Aorta (tissue), 5 donors: ENCODE measurements around the gene DSCAML1. TPM values are rescaled to one million over a fixed set of nuclear protein-coding genes. Genes with fewer than 3 reads are reported as not detected.
"Not testable (repeated sequence)": the region's sequence is repeated elsewhere in the genome, so short reads cannot be mapped to it uniquely, and the experiment has no call there.

Experiments
- ATAC-seq: fragments of 200-7000 bp; cut with Tn5 transposase; one replicate; pipeline ENCODE4 v1.9.1; 2022; ENCODE audit warnings: moderate library complexity; ENCODE audit not compliant: low FRiP score
- DNase-seq, 2 donors: peaks; one replicate each; pipeline ENCODE4 v3.0.0-alpha.2; 2020
- H3K27ac ChIP-seq, 2 donors: one replicate each; pipeline ENCODE4 v1.5.1; 2013; ENCODE audit warnings: low read length in 2 of 2, mild to moderate bottlenecking in 2 of 2, moderate library complexity in 2 of 2, control low read depth in 1 of 2, inconsistent platforms in 1 of 2, low read depth in 1 of 2
- H3K27me3 ChIP-seq, 2 donors: one replicate each; pipeline ENCODE4 v1.6.1; 2013; ENCODE audit warnings: control low read depth in 1 of 2, low read length in 1 of 2, mild to moderate bottlenecking in 1 of 2, moderate library complexity in 1 of 2; ENCODE audit not compliant: insufficient read depth in 2 of 2, control insufficient read depth in 1 of 2
- H3K36me3 ChIP-seq, 2 donors: one replicate each; pipeline ENCODE4 v1.6.1; 2013; ENCODE audit warnings: control low read depth in 1 of 2, low read length in 1 of 2, mild to moderate bottlenecking in 1 of 2; ENCODE audit not compliant: insufficient read depth in 2 of 2, control insufficient read depth in 1 of 2
- H3K4me1 ChIP-seq, 2 donors: one replicate each; pipeline ENCODE4 v1.6.1; 2013; ENCODE audit warnings: low read length in 2 of 2, control low read depth in 1 of 2, mild to moderate bottlenecking in 1 of 2, moderate library complexity in 1 of 2; ENCODE audit not compliant: insufficient read depth in 2 of 2, control insufficient read depth in 1 of 2
- H3K4me3 ChIP-seq, 2 donors: one replicate each; pipeline ENCODE4 v1.5.1; 2013; ENCODE audit warnings: low read length in 2 of 2, control low read depth in 1 of 2, mild to moderate bottlenecking in 1 of 2
- H3K9me3 ChIP-seq: one replicate; pipeline ENCODE4 v1.6.1; 2013; ENCODE audit warnings: mild to moderate bottlenecking, low read length; ENCODE audit not compliant: control insufficient read depth
- WGBS, 2 donors: extraction: QIAGEN DNeasy Blood & Tissue Kit; methylation state at CpG; one replicate each; pipeline ENCODE4 v1.1.7; 2013; 5-methylcytosine and 5-hydroxymethylcytosine counted together
- intact Hi-C, 2 donors: fragments of 100-400 bp; cut with DNase I; formaldehyde crosslinking; loops; one replicate each; pipeline versions ENCODE4 v1.14.2 to v1.15.0; 2022
- polyA plus RNA-seq, 2 donors: library from polyadenylated mRNA; stranded (reverse); fragments of 200-250 nt; gene quantifications; one replicate each; pipeline ENCODE4 v1.2.3, GENCODE V29; 2013
- total RNA-seq, 2 donors: library from RNA; stranded (reverse); fragmentation: NEBNext Ultra II Directional; extraction: Animal tissue kit (Norgen Biotek cat#: 25700); gene quantifications; one replicate each; pipeline ENCODE4 v1.2.1, GENCODE V29; 2021
- donor health status: healthy with polysubstance abuse.
- donor health status: Bipolar disorder and iron deficiency.
- donor health status: DM: no; HTN: no; CAD: no.
- donor health status: DM: no; HTN: no; CAD: no.
- donor health status: DM: yes; HTN: yes; CAD: no.

DSCAML1 gene
- total and polyA plus RNA-seq, 4 donors, result 0.13 to 2.2 (median 0.58) TPM; not detected in 1

DNA sequence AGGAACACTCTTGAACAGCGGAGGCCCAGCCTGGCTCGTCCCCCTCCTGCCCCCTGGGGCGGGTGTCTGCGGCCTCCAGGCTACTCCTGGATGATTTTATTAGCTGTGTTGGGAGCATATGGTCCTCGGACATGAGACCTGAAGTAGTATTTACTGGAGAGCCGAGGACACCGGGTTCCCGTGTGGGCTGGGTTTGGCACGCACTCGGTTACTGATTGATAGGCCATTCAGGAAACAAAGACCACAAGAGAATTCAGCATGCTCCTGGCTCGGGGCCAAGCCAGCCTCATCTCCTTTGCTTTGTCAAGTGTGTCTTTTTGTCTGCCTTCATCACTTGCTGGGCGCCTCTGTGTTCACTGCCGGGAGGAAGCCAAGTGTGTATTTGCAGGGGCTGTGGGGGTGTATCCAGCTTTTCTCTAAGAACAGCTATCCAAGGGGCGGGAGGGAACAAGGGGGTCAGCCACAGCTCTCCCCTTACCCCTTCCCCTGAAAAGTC lies 17.8 kb upstream of the DSCAML1 start:
- H3K4me3 ChIP-seq, result no peak overlapping the region
- H3K4me1 ChIP-seq, result no peaks in the 10 kb centered on the region
- ATAC-seq, result no peak
- H3K36me3 ChIP-seq, result no peaks in the 10 kb centered on the region
- no peaks in the 10 kb centered on the region for H3K9me3 ChIP-seq
- no peaks in the 10 kb centered on the region for H3K27me3 ChIP-seq
- 73 to 77% methylated on average over 14 of the region's 14 CpGs for WGBS, 2 donors
- intact Hi-C loops, result loop anchor here (5.0 kb wide), 1 partner anchor 388 kb away; no protein-coding TSS in a partner anchor
- peak; percentile 76 to 85 for DNase-seq
- no peak overlapping the region for H3K27ac ChIP-seq

DNA sequence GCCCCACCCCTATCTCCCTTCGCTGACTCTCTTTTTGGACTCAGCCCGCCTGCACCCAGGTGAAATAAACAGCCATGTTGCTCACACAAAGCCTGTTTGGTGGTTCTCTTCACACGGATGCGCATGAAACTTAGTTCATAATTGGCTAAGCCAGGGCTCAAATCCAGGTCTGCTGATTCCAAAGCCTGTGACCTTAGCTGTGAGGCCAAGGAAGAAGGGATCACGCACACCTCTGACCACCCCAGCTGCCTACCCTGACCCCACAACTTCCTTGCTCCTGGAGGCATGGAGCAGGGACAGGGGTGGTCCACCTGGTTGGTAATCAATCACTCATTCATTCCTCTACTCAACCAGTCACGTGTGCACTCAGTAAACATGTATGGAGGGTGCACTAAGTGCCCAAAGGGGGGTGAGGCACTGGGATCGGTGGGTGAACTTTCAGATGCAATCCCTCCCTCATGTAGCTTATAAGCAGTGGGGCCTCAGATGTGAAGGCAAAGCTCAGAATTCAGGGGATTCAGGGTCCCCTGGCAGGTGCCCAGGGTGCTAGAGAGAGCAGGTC lies 17.3 kb upstream of the DSCAML1 start:
- no peak overlapping the region for H3K4me3 ChIP-seq
- no peak for ATAC-seq
- H3K27ac ChIP-seq, result no peak overlapping the region
- H3K27me3 ChIP-seq, result no peaks in the 10 kb centered on the region
- no peaks in the 10 kb centered on the region for H3K36me3 ChIP-seq
- H3K4me1 ChIP-seq, result no peaks in the 10 kb centered on the region
- DNase-seq, result peak in 1 of 2 donors; percentile 21
- H3K9me3 ChIP-seq, result no peaks in the 10 kb centered on the region
- 90 to 93% methylated on average over 7 of the region's 7 CpGs for WGBS, 2 donors
- intact Hi-C loops, result no loop called here

DNA sequence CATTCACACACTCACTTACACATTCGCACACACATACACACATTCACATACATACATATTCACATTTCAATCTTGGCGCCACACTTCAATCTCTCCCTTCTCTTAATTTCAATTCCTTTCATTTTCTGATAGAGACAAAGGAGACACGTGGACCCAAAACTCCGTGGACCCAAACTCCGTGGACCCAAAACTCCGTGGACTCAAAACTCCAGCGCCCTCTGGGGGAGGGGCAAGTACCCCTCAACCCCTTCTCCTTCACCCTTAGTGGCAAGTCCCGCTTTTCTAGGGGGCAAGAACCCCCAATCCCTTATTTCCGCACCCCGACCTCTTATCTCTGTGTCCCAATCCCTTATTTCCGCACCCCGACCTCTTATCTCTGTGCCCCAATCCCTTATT lies 13.0 kb upstream of the DSCAML1 start:
- H3K4me3 ChIP-seq, H3K27ac ChIP-seq, H3K36me3 ChIP-seq, intact Hi-C loops, H3K27me3 ChIP-seq, H3K9me3 ChIP-seq, ATAC-seq, H3K4me1 ChIP-seq: not testable (repeated sequence)
- DNase-seq, result peak in 1 of 2 donors; percentile 33
- 87% methylated on average over 12 of the region's 12 CpGs for WGBS, 2 donors

DNA sequence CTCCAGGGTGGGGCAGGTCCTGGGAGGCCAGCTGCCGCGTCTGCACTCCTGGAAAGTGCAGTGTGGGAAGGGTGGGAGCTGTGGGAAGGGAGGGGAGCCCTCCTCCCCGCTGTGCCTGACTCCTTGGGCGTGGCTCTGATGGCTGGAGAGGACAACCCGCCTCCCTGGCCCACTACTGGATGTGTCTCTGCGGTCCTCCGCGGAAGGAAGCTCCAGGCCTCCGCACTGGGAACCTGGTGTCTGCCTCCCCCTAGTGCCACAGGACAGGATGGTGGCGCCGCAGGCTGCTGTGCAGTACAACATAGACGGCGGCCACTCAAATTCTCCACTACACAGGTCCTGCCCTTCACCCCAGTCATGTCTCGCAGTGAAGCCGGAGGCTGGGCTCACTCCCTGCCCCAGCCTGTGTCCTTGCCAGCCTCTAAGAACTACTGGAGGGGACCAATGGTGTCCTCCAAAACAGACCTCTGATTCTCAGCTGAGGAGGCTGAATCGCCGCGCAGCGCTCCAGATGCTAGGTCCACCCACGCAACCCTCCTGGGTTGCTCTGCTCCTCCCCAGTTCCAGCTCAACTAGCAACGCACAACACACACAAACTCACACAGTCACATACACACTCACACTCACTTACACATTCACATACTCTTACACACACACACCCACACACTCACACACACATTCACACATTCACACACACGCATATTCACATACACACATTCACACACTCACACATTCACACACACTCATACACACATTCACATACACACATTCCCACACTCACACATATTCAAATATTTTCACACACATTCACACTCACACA lies 12.4 kb upstream of the DSCAML1 start:
- H3K27ac ChIP-seq, result no peak overlapping the region
- DNase-seq, result peak; percentile 81 to 83

DNA sequence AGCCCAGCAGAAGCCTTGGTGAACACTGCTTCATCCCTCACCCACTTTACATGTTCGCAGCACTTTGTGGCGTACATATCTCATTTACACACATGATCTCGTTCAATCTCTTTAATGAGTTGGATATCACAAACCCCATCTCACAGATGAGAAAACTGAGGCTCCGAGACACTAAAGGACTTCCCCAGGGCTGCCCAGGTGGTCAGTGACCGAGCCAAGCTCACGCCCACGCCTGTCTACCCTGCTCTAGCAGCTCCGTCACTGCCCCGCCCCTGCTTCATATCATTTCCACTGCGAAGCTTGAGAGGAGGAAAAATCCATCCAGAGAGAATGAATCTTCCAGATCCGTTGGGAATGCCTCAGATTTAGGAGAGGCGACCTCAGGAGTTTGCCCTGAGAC lies 11.8 kb upstream of the DSCAML1 start:
- Histone ChIP-seq H3K4me3 (no peak overlapping the region), H3K27ac (no peak overlapping the region), H3K9me3 (no peaks in the 10 kb centered on the region), H3K36me3 (no peaks in the 10 kb centered on the region), H3K27me3 (no peaks in the 10 kb centered on the region), H3K4me1 (no peaks in the 10 kb centered on the region)
- DNase-seq, result peak in 1 of 2 donors; percentile 50
- no peak for ATAC-seq
- WGBS, 2 donors, result 64 to 72% methylated on average over 12 of the region's 12 CpGs
- intact Hi-C loops, result no loop called here

More for the DNA sequence above, 12.4 kb upstream of the DSCAML1 start:
- no peaks in the 10 kb centered on the region for H3K9me3 ChIP-seq
- no peaks in the 10 kb centered on the region for H3K4me1 ChIP-seq
- H3K36me3 ChIP-seq, result no peaks in the 10 kb centered on the region
- no peak overlapping the region for H3K4me3 ChIP-seq
- H3K27me3 ChIP-seq, result no peaks in the 10 kb centered on the region
- peak; percentile 89 for ATAC-seq
- WGBS, 2 donors, result 29 to 32% methylated on average over 21 to 22 of the region's 22 CpGs
- intact Hi-C loops, result no loop called here

DNA sequence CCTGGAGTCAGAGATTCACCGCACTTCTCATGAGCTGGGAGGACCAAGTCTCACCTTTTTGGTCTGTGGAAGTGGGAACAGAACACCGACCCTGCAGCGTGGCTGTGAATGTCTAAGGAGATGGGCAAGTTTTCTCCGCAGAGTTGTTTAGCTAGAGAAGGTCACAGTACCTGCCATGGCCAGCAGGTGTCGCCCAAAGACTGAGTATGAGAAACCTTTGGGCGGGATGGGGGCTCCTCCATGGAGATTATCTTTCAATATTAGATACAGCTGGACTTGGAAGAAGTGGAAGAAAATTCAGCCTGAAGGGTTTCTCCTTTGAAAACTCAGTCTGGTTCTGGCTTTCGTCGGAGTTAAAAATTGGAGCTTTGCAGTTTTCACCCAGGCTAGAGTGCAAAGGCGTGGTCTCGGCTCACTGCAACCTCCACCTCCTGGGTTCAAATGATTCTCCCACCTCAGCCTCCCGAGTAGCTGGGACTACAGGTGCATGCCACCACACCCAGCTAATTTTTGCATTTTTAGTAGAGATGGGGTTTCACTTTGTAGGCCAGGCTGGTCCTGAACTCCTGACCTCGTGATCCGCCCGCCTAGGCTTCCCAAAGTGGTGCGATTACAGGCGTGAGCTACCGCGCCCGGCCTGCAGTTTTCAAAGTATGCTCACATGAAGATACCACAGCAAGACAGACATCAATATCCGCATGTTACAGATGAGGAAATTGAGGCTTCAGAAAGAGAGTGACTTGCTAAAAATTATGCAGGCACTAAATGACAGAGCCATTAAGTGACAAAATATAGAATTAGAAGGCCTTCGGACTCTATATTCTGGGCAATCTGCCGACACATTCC lies 10.7 kb upstream of the DSCAML1 start:
- peak; percentile 83 to 92 for DNase-seq
- Histone ChIP-seq H3K4me1 (no peaks in the 10 kb centered on the region), H3K27ac (no peak overlapping the region), H3K36me3 (no peaks in the 10 kb centered on the region), H3K27me3 (no peaks in the 10 kb centered on the region), H3K4me3 (no peak overlapping the region), H3K9me3 (no peaks in the 10 kb centered on the region)
- 54 to 55% methylated on average over 22 of the region's 22 CpGs for WGBS, 2 donors
- intact Hi-C loops, result no loop called here
- peak; percentile 81 for ATAC-seq

DNA sequence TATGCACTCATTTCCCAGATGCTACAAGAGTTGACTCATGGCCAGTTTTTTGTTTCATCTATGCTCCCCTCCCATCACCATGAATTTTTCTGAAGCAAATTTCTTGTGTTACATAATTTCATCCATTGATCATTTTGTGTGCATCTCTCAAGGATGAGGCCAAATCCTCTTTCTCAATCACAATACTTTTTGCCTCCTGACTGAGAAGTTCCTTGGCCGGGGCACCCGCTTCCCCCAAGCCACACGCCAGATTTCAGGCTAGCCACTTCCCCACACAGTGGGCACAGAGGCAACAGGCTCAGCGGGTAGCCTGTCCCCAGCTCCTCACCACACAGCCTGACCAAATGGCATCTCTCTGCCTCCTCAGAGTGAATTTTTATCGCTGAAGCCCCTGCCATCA lies 9.8 kb upstream of the DSCAML1 start:
- DNase-seq (peak in 1 of 2 donors; percentile 61), ATAC-seq (no peak)
- H3K4me1 ChIP-seq, result no peaks in the 10 kb centered on the region
- no peak overlapping the region for H3K27ac ChIP-seq
- H3K36me3 ChIP-seq, result no peaks in the 10 kb centered on the region
- intact Hi-C loops, result no loop called here
- H3K27me3 ChIP-seq, result no peaks in the 10 kb centered on the region
- no peaks in the 10 kb centered on the region for H3K9me3 ChIP-seq
- no peak overlapping the region for H3K4me3 ChIP-seq
- whole genome bisulfite sequencing, 2 donors, result 74 to 78% methylated on average over 5 of the region's 5 CpGs

DNA sequence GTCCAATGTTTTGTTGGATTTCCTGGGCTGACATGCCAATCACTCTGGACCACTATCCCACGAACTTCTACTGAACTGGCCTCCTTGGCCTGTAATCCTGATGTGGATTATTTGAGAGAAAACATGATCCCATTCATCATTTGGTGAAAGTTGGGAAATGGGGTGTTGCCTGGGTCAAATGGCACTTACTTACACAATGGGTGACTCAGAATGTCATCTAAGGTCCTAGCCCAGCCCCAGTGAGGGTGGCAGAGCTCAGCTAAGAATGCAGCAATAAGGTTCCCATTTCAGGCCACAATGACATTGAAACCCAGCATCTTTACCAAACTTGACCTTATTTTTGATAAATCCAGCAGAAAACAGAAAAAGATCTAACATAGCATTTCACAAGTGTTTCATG lies 8.0 kb upstream of the DSCAML1 start:
- no peak for ATAC-seq
- 60 to 63% methylated on average over 1 of the region's 1 CpG for WGBS, 2 donors
- intact Hi-C loops, result no loop called here

More for the DNA sequence above, 8.0 kb upstream of the DSCAML1 start:
- H3K27ac ChIP-seq, result no peak overlapping the region
- H3K4me1 ChIP-seq, result no peaks in the 10 kb centered on the region
- no peak for DNase-seq
- H3K36me3 ChIP-seq, result no peaks in the 10 kb centered on the region
- no peak overlapping the region for H3K4me3 ChIP-seq
- H3K27me3 ChIP-seq, result no peaks in the 10 kb centered on the region
- no peaks in the 10 kb centered on the region for H3K9me3 ChIP-seq
